GM12878 (cell line): Measurements from ENCODE around the gene TUBB1.

Experiments used
- MYC ChIP-seq: IDR thresholded peaks from 2 replicates; pipeline ENCODE4 v1.6.1; 2011; ENCODE audit warnings: mild to moderate bottlenecking, low read length, moderate library complexity, inconsistent platforms; ENCODE audit not compliant: insufficient read depth, insufficient replicate concordance, insufficient read length, severe bottlenecking
- POLR2A ChIP-seq: IDR thresholded peaks from 2 replicates; pipeline ENCODE4 v1.6.1; 2011; ENCODE audit warnings: low read depth, mild to moderate bottlenecking, low read length
- RELA ChIP-seq: fragments of 450-650 bp; IDR thresholded peaks from 2 replicates; pipeline ENCODE4 v1.8.0; 2014; ENCODE audit warnings: borderline replicate concordance; ENCODE audit not compliant: partially characterized antibody
- SIN3A ChIP-seq: IDR thresholded peaks from 2 replicates; pipeline ENCODE4 v1.6.1; 2012; ENCODE audit warnings: low read depth, low read length, improper control_type of control experiment
- SMC3 ChIP-seq: IDR thresholded peaks from 2 replicates; pipeline ENCODE4 v1.6.1; 2011; ENCODE audit warnings: low read length, improper control_type of control experiment, borderline replicate concordance
- SP1 ChIP-seq: IDR thresholded peaks from one replicate; pipeline ENCODE4 v1.6.1; 2011; ENCODE audit warnings: low read depth, low read length
- TAF1 ChIP-seq: IDR thresholded peaks from 2 replicates; pipeline ENCODE4 v1.6.1; 2011; ENCODE audit warnings: mild to moderate bottlenecking, low read depth, low read length, borderline replicate concordance
- ZNF217 ChIP-seq: fragments of 450-650 bp; IDR thresholded peaks from 2 replicates; pipeline ENCODE4 v1.6.1; 2017; ENCODE audit warnings: antibody characterized with exemption, mild to moderate bottlenecking

- no peak for TF ChIP-seq SIN3A
- no peak for TF ChIP-seq RELA
- no peak for TF ChIP-seq SP1
- TF ChIP-seq MYC, result no peak
- no peak for TF ChIP-seq POLR2A
- TF ChIP-seq ZNF217, result no peak
- TF ChIP-seq TAF1, result no peak
- TF ChIP-seq SMC3, result no peak
These were observed at the start of gene TUBB1 for GRCh38 chr20:59019217-59019616.
